ENCODE results near the gene PPP5C. TPM values are rescaled to one million over a fixed set of nuclear protein-coding genes. Genes with fewer than 3 reads are reported as not detected.

Gene PPP5C
- total and polyA plus RNA-seq, 11 donors = 64.9 to 115 (median 77.1) TPM

GRCh38 chr19:46351241-46352041 is 4.6 kb downstream of the PPP5C start:
- Histone ChIP-seq H3K36me3 (peaks cover 0 to 31% (median 23%) of the 10 kb centered on the region in 9 donors), H3K27ac (peak overlapping the region in 11 of 12 donors; percentile 52 to 87 (median 79)), H3K27me3 (no peaks in the 10 kb centered on the region), H3K4me3 (peak overlapping the region in 4 of 12 donors; percentile 0 to 25 (median 12)), H3K9me3 (no peaks in the 10 kb centered on the region), H3K4me1 (peaks cover 7 to 91% (median 59%) of the 10 kb centered on the region in 12 donors)
- 19 to 29% (median 25%) methylated on average over 17 to 18 of the region's 18 CpGs for WGBS, 4 donors
- intact Hi-C loops (cut with DNase I) = loop anchor here in 1 of 10 donors (10.0 kb wide), 1 partner anchor 67 kb away; no protein-coding TSS in a partner anchor
- ATAC-seq (no peak), DNase-seq (peak in 3 of 5 donors; percentile 30 to 67 (median 55))
- TF ChIP-seq POLR2A (IDR thresholded peaks at IDR 0.05) = no peak
- TF ChIP-seq, protein P1, sequence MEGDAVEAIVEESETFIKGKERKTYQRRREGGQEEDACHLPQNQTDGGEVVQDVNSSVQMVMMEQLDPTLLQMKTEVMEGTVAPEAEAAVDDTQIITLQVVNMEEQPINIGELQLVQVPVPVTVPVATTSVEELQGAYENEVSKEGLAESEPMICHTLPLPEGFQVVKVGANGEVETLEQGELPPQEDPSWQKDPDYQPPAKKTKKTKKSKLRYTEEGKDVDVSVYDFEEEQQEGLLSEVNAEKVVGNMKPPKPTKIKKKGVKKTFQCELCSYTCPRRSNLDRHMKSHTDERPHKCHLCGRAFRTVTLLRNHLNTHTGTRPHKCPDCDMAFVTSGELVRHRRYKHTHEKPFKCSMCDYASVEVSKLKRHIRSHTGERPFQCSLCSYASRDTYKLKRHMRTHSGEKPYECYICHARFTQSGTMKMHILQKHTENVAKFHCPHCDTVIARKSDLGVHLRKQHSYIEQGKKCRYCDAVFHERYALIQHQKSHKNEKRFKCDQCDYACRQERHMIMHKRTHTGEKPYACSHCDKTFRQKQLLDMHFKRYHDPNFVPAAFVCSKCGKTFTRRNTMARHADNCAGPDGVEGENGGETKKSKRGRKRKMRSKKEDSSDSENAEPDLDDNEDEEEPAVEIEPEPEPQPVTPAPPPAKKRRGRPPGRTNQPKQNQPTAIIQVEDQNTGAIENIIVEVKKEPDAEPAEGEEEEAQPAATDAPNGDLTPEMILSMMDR (IDR thresholded peaks at IDR 0.05) = no peak

DNA sequence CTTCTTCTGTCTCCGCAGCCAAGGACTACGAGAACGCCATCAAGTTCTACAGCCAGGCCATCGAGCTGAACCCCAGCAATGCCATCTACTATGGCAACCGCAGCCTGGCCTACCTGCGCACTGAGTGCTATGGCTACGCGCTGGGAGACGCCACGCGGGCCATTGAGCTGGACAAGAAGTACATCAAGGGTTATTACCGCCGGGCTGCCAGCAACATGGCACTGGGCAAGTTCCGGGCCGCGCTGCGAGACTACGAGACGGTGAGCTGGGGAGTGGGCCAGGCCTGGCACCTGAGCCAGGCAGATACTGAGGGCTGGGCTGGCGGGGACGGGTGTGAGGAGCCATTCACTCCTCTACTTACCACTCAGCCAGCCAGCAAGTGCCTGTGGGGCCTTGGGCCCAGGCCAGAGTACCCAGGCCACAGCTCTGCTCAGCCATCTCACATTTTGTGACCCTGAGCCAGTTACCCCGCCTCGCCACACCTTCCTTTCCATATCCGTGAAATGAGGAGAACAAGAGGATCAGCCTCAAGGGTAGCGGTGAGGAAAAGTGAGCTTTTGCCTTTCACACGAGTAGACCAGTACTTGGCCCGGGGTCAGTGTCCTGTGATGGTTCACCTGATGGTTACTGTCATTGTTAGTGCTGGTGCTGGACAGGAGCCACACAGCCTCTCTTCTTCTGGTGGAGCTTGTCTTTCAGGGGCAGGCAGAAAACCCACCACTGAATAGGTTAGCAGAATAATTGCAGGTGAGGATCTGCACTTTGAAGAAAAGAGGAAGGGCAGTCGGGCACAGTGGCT is 7.0 kb downstream of the PPP5C start:
- 74 to 92% (median 76%) methylated on average over 22 to 28 of the region's 28 CpGs for WGBS, 4 donors
- TF ChIP-seq POLR2A (IDR thresholded peaks at IDR 0.05) = no peak
- TF ChIP-seq, protein P1 (IDR thresholded peaks at IDR 0.05) = no peak
- Histone ChIP-seq H3K9me3 (no peaks in the 10 kb centered on the region), H3K36me3 (peaks cover 0 to 52% (median 35%) of the 10 kb centered on the region in 9 donors), H3K27ac (peak overlapping the region in 4 of 12 donors; percentile 13 to 38 (median 37)), H3K4me1 (peaks cover 7 to 74% (median 48%) of the 10 kb centered on the region in 12 donors), H3K4me3 (no peak overlapping the region), H3K27me3 (no peaks in the 10 kb centered on the region)
- ATAC-seq (peak in 2 of 4 donors; percentile 29 to 43), DNase-seq (peak in 3 of 5 donors; percentile 48 to 75 (median 62))
- intact Hi-C loops (cut with DNase I) = loop anchor here in 1 of 10 donors (10.0 kb wide), 1 partner anchor 69 kb away; no protein-coding TSS in a partner anchor

GRCh38 chr19:46355234-46356148 is 8.6 kb downstream of the PPP5C start:
- 55 to 58% (median 57%) methylated on average over 22 to 23 of the region's 23 CpGs for WGBS, 4 donors
- Histone ChIP-seq H3K4me1 (peaks cover 7 to 60% (median 33%) of the 10 kb centered on the region in 12 donors), H3K4me3 (no peak overlapping the region), H3K27ac (peak overlapping the region in 8 of 12 donors; percentile 25 to 64 (median 43)), H3K36me3 (peaks cover 0 to 66% (median 38%) of the 10 kb centered on the region in 9 donors), H3K27me3 (no peaks in the 10 kb centered on the region), H3K9me3 (no peaks in the 10 kb centered on the region)
- peak in 2 of 5 donors; percentile 30 to 69 for DNase-seq
- TF ChIP-seq POLR2A (IDR thresholded peaks at IDR 0.05) = no peak
- TF ChIP-seq, protein P1 (IDR thresholded peaks at IDR 0.05) = no peak
- intact Hi-C loops (cut with DNase I) = loop anchor here in 1 of 10 donors (10.0 kb wide), 1 partner anchor 71 kb away; no protein-coding TSS in a partner anchor
- peak; percentile 17 to 64 (median 56) for ATAC-seq

Data from heart left ventricle (tissue), 16 donors.